ENCODE measurements around the gene TFPT.

DNA sequence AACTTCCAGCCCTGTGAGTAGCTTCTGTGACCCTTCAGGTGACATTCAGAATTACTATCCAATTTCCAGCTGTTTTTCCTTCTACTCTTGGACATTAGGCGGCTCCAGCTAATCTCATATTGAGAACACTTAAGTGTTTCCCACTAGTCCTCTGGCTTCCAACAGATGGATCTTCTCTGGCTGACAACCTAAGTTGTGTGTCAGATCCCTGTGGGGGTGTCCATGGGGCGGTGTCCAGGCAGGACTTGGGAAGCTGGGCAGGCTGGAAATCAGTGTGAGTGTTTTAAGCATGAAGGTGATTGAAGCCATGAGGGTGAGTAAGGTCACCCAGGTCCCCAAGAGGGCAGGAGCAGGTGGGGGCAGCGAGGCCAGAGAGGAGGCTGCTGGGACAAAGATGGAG lies 32.2 kb upstream of the TFPT start:
- TF ChIP-seq, protein P1, sequence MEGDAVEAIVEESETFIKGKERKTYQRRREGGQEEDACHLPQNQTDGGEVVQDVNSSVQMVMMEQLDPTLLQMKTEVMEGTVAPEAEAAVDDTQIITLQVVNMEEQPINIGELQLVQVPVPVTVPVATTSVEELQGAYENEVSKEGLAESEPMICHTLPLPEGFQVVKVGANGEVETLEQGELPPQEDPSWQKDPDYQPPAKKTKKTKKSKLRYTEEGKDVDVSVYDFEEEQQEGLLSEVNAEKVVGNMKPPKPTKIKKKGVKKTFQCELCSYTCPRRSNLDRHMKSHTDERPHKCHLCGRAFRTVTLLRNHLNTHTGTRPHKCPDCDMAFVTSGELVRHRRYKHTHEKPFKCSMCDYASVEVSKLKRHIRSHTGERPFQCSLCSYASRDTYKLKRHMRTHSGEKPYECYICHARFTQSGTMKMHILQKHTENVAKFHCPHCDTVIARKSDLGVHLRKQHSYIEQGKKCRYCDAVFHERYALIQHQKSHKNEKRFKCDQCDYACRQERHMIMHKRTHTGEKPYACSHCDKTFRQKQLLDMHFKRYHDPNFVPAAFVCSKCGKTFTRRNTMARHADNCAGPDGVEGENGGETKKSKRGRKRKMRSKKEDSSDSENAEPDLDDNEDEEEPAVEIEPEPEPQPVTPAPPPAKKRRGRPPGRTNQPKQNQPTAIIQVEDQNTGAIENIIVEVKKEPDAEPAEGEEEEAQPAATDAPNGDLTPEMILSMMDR (IDR thresholded peaks at IDR 0.05; ENCODE audit: poor library complexity): no peak
- TF ChIP-seq EZH2 (IDR thresholded peaks at IDR 0.05; ENCODE audit: borderline replicate concordance): no peak

Data from hepatocyte (in vitro differentiated cells).